Activated T-cell treated with anti-CD3 and anti-CD28 coated beads, Interleukin-2, amount 50 U/mL, for 72 hours (primary cell): ENCODE data around the gene ACOD1. TPM values are rescaled to one million over a fixed set of nuclear protein-coding genes. Genes with fewer than 3 reads are reported as not detected.

Source experiments
- ATAC-seq, 2 donors: fragments of 150-1000 bp; cut with Tn5 transposase; replicated peaks in 1 of 2; 2 replicates each; pipeline ENCODE4 v1.10.0; 2021; ENCODE audit warnings: moderate library complexity in 2 of 2, mild to moderate bottlenecking in 1 of 2
- DNase-seq, 2 donors: peaks; one replicate each; pipeline ENCODE4 v3.0.0; 2021 to 2022; ENCODE audit warnings: mixed read lengths in 1 of 2
- H3K27ac Mint-ChIP-seq: one replicate; pipeline ENCODE4 v1.8.0; 2022; ENCODE audit warnings: mild to moderate bottlenecking, moderate library complexity, mixed read lengths
- H3K27me3 Mint-ChIP-seq: one replicate; pipeline ENCODE4 v1.8.0; 2022; ENCODE audit warnings: low read depth, mixed read lengths
- H3K36me3 Mint-ChIP-seq, 2 donors: one replicate each; pipeline ENCODE4 v1.8.0; 2022; ENCODE audit warnings: mixed read lengths in 2 of 2, mild to moderate bottlenecking in 1 of 2; ENCODE audit not compliant: insufficient read depth in 2 of 2
- H3K4me1 Mint-ChIP-seq: one replicate; pipeline ENCODE4 v1.8.0; 2022; ENCODE audit warnings: low read depth, mixed read lengths
- H3K4me3 Mint-ChIP-seq, 2 donors: one replicate each; pipeline ENCODE4 v1.8.0; 2022; ENCODE audit warnings: mild to moderate bottlenecking in 2 of 2, mixed read lengths in 2 of 2, moderate library complexity in 2 of 2
- H3K9me3 Mint-ChIP-seq, 2 donors: one replicate each; pipeline ENCODE4 v1.8.0; 2022; ENCODE audit warnings: mixed read lengths in 2 of 2
- total RNA-seq, 2 donors: library from RNA; stranded (reverse); gene quantifications; one replicate each; pipeline ENCODE4 v1.2.3, GENCODE V29; 2022

The ACOD1 gene
- total RNA-seq, 2 donors from 2014 or later, result not detected

- H3K4me1 Mint-ChIP-seq, result no peaks in the 10 kb centered on the region
- no peak overlapping the region for H3K4me3 Mint-ChIP-seq
- no peak for ATAC-seq
- no peaks in the 10 kb centered on the region for H3K36me3 Mint-ChIP-seq
- H3K9me3 Mint-ChIP-seq, result no peaks in the 10 kb centered on the region
- no peak overlapping the region for H3K27ac Mint-ChIP-seq
- no peak for DNase-seq
- peaks cover 10% of the 10 kb centered on the region for H3K27me3 Mint-ChIP-seq
These were observed 18.4 kb upstream of the ACOD1 start for GRCh38 chr13:76929851-76930374.

GRCh38 chr13:76932076-76932475, 16.2 kb upstream of the ACOD1 start:
- Mint-ChIP-seq H3K27ac (no peak overlapping the region), H3K36me3 (no peaks in the 10 kb centered on the region), H3K27me3 (peaks cover 6% of the 10 kb centered on the region), H3K9me3 (peaks cover 2% of the 10 kb centered on the region in 2 donors), H3K4me3 (no peak overlapping the region), H3K4me1 (no peaks in the 10 kb centered on the region)
- DNase-seq (no peak), ATAC-seq (no peak)

- Mint-ChIP-seq H3K4me3 (no peak overlapping the region), H3K4me1 (no peaks in the 10 kb centered on the region), H3K36me3 (no peaks in the 10 kb centered on the region), H3K27me3 (peaks cover 6% of the 10 kb centered on the region), H3K27ac (no peak overlapping the region), H3K9me3 (peaks cover 2% of the 10 kb centered on the region in 2 donors)
- DNase-seq (no peak), ATAC-seq (no peak)
These were observed 13.6 kb upstream of the ACOD1 start for GRCh38 chr13:76934671-76935070.

- Mint-ChIP-seq H3K4me3 (no peak overlapping the region), H3K4me1 (no peaks in the 10 kb centered on the region), H3K9me3 (peaks cover 2% of the 10 kb centered on the region in 2 donors), H3K36me3 (no peaks in the 10 kb centered on the region), H3K27me3 (peaks cover 6% of the 10 kb centered on the region), H3K27ac (no peak overlapping the region)
- no peak for DNase-seq
- no peak for ATAC-seq
These were observed 11.5 kb upstream of the ACOD1 start for GRCh38 chr13:76936763-76937162.

DNA sequence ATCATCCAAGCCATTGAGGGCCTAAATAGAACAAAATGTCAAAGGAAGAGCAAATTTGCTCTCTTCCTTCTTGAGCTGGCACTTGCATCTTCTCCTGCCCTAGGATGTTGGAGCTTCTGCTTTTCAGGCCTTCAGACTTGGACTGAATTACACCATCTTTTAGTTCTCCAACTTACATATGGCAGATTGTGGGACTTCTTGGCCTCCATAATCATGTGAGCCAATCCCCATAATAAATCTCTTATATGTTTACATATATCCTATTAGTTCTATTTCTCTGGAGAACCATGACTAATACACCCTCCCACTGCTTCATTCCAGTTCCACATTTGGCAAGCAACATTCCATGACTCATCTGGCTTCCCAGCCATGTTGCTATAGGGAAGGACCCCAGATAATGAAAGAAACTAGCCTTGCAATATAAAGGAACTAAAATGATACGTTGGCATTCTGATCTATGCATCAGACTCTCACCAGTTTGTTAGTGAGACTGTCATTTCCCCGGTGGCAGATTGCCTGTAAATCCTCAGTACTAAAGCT, 11.0 kb upstream of the ACOD1 start:
- peaks cover 6% of the 10 kb centered on the region for H3K27me3 Mint-ChIP-seq
- DNase-seq, result no peak
- H3K27ac Mint-ChIP-seq, result no peak overlapping the region
- no peaks in the 10 kb centered on the region for H3K36me3 Mint-ChIP-seq
- H3K4me1 Mint-ChIP-seq, result no peaks in the 10 kb centered on the region
- ATAC-seq, result no peak
- no peak overlapping the region for H3K4me3 Mint-ChIP-seq
- peaks cover 2% of the 10 kb centered on the region in 2 donors for H3K9me3 Mint-ChIP-seq

DNA sequence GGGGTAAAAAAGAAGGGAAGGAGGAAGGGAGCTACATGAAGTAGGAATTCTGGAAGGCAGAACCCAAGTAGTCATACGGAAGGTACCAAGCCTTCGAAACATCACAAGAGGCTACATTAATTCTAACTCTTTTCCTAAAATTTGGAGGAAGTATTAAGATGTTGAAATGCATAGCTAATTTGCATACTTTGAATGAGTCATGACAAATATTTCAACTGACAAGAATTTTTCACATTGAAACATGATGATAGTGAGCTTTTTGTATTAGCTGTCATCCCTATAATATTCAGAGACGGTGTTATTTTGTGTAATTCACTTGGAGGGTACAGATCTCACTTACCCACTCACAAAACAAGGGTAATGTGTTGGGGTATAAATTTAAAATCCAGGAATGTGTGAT, 9.1 kb upstream of the ACOD1 start:
- peaks cover 6% of the 10 kb centered on the region for H3K27me3 Mint-ChIP-seq
- DNase-seq, result no peak
- peaks cover 2% of the 10 kb centered on the region in 2 donors for H3K9me3 Mint-ChIP-seq
- ATAC-seq, result no peak
- no peak overlapping the region for H3K27ac Mint-ChIP-seq
- no peak overlapping the region for H3K4me3 Mint-ChIP-seq
- H3K36me3 Mint-ChIP-seq, result no peaks in the 10 kb centered on the region
- no peaks in the 10 kb centered on the region for H3K4me1 Mint-ChIP-seq

GRCh38 chr13:76942363-76942762, 5.9 kb upstream of the ACOD1 start:
- Mint-ChIP-seq H3K27me3 (peaks cover 6% of the 10 kb centered on the region), H3K27ac (no peak overlapping the region), H3K36me3 (no peaks in the 10 kb centered on the region), H3K4me1 (no peaks in the 10 kb centered on the region), H3K9me3 (peaks cover 0 to 3% of the 10 kb centered on the region in 2 donors), H3K4me3 (no peak overlapping the region)
- ATAC-seq (no peak), DNase-seq (no peak)

DNA sequence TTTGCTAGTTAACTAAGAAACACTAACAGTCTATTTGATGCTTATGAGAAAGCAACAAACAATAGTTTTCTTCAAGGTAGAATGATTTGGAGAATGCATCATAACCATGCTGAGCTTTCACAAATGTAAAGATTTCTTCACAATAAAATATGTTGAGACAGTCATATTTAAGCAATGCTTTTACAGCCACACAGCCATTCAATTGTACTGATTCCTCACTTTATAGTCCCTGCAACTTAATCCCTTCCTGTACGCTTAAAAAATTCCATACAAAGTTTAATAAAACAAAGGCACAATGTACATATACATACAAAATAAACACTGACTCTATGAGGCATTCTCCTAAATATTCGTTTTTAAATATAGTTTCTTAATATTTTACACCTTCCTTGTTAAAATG, 4.7 kb upstream of the ACOD1 start:
- no peaks in the 10 kb centered on the region for H3K4me1 Mint-ChIP-seq

GRCh38 chr13:76944456-76944855, 3.9 kb upstream of the ACOD1 start:
- no peak overlapping the region for H3K4me3 Mint-ChIP-seq
- peaks cover 0 to 3% of the 10 kb centered on the region in 2 donors for H3K9me3 Mint-ChIP-seq
- peaks cover 2% of the 10 kb centered on the region for H3K27me3 Mint-ChIP-seq
- ATAC-seq, result no peak
- H3K4me1 Mint-ChIP-seq, result no peaks in the 10 kb centered on the region
- no peaks in the 10 kb centered on the region for H3K36me3 Mint-ChIP-seq
- no peak for DNase-seq
- H3K27ac Mint-ChIP-seq, result no peak overlapping the region

More for the DNA sequence above, 4.7 kb upstream of the ACOD1 start:
- ATAC-seq (no peak), DNase-seq (no peak)
- Mint-ChIP-seq H3K36me3 (no peaks in the 10 kb centered on the region), H3K4me3 (no peak overlapping the region), H3K27ac (no peak overlapping the region), H3K9me3 (peaks cover 0 to 3% of the 10 kb centered on the region in 2 donors), H3K27me3 (peaks cover 4% of the 10 kb centered on the region)

GRCh38 chr13:76950101-76950500, 1.8 kb downstream of the ACOD1 start:
- H3K4me1 Mint-ChIP-seq, result no peaks in the 10 kb centered on the region
- peaks cover 0 to 3% of the 10 kb centered on the region in 2 donors for H3K9me3 Mint-ChIP-seq
- no peak overlapping the region for H3K27ac Mint-ChIP-seq
- DNase-seq (no peak), ATAC-seq (no peak)
- no peak overlapping the region for H3K4me3 Mint-ChIP-seq
- H3K27me3 Mint-ChIP-seq, result peaks cover 18% of the 10 kb centered on the region
- no peaks in the 10 kb centered on the region for H3K36me3 Mint-ChIP-seq

DNA sequence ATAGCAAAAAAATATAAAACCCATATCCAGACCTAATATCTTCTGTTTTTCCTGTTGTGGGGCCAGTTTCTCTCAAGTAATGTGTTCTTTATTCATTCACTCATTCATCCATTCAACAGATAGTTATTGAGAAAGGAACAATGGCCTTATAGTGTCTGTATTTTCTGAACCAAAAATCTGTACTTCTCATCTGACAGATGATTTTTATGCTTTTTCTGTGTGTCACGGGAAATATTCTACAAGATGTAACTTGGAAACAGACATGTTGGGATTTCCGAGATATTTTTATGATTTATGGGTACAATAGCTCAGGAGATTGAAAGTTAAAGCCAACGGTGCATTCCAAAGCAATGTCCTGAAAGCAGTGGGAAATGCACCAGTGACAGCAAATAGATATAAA, 5.7 kb downstream of the ACOD1 start:
- DNase-seq (no peak), ATAC-seq (no peak)
- Mint-ChIP-seq H3K36me3 (no peaks in the 10 kb centered on the region), H3K9me3 (peaks cover 2 to 3% of the 10 kb centered on the region in 2 donors), H3K27me3 (peaks cover 18% of the 10 kb centered on the region), H3K27ac (no peak overlapping the region), H3K4me1 (no peaks in the 10 kb centered on the region), H3K4me3 (no peak overlapping the region)

GRCh38 chr13:76954538-76954937, 6.2 kb downstream of the ACOD1 start:
- Mint-ChIP-seq H3K4me3 (no peak overlapping the region), H3K36me3 (no peaks in the 10 kb centered on the region), H3K9me3 (peaks cover 2 to 4% of the 10 kb centered on the region in 2 donors), H3K4me1 (no peaks in the 10 kb centered on the region), H3K27me3 (peaks cover 15% of the 10 kb centered on the region), H3K27ac (no peak overlapping the region)
- DNase-seq (no peak), ATAC-seq (no peak)

GRCh38 chr13:76955193-76955592, 6.9 kb downstream of the ACOD1 start:
- Mint-ChIP-seq H3K9me3 (peaks cover 3 to 6% of the 10 kb centered on the region in 2 donors), H3K36me3 (no peaks in the 10 kb centered on the region), H3K27ac (no peak overlapping the region), H3K27me3 (peaks cover 10% of the 10 kb centered on the region), H3K4me1 (no peaks in the 10 kb centered on the region), H3K4me3 (no peak overlapping the region)
- DNase-seq (no peak), ATAC-seq (no peak)

DNA sequence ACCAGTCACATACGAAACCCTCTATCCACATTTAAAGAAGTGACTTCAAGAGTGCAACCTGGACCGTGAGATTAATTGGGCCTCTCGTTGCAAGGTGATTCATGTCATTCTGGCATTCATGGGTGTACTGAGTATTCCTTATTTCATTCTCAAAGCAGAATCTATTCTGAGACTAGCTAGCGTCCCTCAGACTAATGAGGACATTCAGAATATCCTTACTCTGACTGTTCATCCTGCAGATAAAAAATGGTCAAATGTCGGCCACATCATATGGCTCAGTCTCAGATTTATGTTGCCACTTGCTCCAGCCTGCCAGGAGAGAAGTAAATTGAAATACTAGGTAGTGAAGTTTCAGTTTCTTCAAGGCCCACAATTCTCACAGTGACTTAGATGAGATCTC, 7.3 kb downstream of the ACOD1 start:
- H3K27me3 Mint-ChIP-seq, result peaks cover 10% of the 10 kb centered on the region
- DNase-seq (no peak), ATAC-seq (no peak)
- peaks cover 2 to 4% of the 10 kb centered on the region in 2 donors for H3K36me3 Mint-ChIP-seq
- no peak overlapping the region for H3K27ac Mint-ChIP-seq
- H3K9me3 Mint-ChIP-seq, result peaks cover 6 to 10% of the 10 kb centered on the region in 2 donors
- no peak overlapping the region for H3K4me3 Mint-ChIP-seq
- no peaks in the 10 kb centered on the region for H3K4me1 Mint-ChIP-seq
